Stimulated activated CD4-positive, alpha-beta T cell treated with anti-CD3 and anti-CD28 coated beads, Interleukin-4, amount 100 ng/mL, for 24 hours (primary cell): ENCODE results near the gene CHIC2.
"Not testable (repeated sequence)": the region's sequence is repeated elsewhere in the genome, so short reads cannot be mapped to it uniquely, and the experiment has no call there.

ENCODE experiments used
- DNase-seq: peaks from one replicate; pipeline ENCODE4 v3.0.0-alpha.2; 2020

CHIC2 gene

DNA sequence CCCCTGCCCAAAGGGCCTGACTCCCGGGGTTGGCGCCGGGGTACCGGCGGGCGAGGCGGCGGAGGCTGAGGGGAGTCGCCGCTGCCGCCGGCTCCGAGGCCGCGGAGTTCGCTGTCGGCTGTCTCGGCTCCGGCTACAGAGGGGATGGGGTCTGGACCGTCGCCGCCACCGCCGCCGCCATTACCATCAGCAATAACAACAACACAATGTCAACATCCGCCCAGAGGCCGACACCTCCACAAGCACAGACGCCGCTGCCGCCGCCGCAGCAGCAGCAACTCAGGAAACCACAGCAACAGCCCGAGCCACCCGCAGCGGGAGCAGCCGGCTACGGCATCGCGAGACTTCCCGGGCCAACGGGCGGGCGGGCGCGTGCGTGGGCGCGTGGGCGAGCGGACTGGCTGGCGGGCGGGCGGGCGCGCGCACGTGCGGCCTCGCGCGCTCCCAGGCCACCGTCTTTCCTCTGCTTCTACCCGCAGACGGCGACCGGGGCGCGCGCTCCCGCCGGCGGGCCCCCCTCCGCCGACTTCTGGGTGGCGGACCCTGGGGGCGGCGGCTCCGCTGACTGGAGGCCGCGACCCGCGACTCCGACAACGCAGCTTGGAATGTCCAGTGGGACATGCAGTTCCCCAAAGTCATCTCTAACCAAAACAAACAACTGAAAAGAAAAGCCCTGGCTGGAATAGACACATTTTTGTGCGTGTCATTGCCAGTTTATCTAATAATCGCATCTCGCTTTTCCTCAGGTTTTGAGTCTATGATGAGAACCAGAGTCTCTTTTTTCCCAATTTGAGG, at the start of gene CHIC2:
Gene CHIC2, minus strand, starts transcription at position 289 of the 795 bp plus-strand sequence. CDS start 305 bp downstream, outside the sequence.
- DNase-seq: peak; percentile 95

GRCh38 chr4:54113206-54113605, 48.8 kb upstream of the CHIC2 start:
- not testable (repeated sequence) for DNase-seq

- no peak for DNase-seq
These were observed 45.6 kb upstream of the CHIC2 start for GRCh38 chr4:54110019-54110416.

DNA sequence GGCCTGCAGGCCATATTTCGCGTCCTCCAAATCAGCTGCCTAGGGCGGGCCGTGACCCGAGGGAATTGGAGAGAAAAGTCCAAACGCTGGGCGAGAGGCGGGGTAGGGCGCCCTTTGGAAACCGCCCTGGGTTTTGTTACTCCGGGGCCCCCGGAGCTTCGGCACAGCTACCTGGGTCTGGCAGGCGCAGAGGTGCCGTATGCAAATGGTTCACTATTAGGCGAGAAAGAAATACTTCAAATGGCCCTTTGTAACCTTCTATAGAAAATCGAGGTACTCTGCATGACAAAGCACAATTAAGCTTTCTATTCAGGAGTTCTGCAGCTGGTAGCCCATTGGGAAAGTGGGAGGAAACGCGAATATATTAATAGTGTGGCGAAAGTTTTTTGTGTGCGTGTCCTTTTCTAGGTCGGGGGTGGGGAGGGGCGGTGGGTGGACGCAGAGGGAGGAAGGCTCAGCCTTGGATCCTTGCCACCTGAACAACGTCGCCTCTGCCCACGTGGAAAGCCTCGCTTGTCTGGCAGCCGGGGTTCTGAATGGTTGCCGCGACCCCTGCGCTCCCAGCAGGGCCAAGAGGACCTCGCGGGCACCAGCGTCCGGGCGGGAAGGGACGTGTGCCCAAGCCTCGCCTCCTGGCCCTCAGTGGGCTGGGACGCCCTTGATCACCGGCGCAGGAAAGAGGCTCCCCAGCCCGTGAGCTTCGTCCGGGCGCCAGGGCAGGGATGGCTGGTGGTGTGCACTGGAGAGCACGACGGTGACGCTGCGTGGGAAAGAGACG, 45.0 kb upstream of the CHIC2 start:
- DNase-seq: no peak

GRCh38 chr4:54107951-54108748, 43.7 kb upstream of the CHIC2 start:
- DNase-seq: no peak

GRCh38 chr4:54104907-54105306, 40.5 kb upstream of the CHIC2 start:
- no peak for DNase-seq

DNA sequence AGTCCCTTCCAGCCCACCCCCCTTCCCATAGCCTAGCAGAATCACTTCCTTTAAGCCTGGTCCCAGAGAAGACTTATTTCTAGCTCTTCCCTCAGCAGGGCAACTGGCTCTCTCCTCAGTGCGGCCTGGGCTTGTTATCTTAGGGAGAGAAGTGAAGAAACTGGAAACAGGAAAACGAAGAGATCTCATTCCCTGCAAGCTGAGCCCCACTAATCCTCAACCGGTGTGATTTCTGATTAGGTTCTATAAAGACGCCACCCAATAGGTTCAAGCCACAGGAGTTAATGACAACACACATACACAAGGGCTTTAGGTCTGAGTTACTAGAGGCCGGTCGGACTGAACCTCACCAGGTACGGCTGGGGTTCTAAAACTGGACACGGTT, 38.8 kb upstream of the CHIC2 start:
- no peak for DNase-seq

DNA sequence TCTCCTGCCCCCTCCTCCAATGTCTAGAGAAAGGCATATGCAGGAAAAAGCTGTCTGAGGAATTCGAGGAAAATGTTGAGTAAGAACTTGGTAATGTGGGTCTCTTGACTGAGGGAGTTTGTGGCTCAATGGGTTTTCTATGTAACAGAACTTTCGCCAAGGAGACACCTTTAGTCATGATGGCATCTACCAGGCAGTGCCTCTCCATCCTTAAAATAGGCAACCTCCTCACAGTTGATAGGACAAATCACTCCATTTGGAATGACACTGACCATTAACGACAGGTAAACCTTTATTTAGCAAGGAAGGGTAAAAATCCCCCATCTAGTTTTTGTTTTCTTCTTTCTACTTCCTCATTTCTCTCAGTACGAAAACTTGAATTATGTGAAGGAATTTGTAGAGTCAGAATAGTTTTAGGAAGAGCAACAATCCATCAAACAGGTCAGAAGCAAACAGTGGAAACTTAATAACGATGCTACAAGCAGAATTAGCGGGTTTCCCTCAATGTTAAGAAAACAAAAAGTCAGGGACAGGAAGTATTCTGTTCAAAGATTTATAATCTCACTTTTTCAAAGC, 38.2 kb upstream of the CHIC2 start:
- no peak for DNase-seq

DNA sequence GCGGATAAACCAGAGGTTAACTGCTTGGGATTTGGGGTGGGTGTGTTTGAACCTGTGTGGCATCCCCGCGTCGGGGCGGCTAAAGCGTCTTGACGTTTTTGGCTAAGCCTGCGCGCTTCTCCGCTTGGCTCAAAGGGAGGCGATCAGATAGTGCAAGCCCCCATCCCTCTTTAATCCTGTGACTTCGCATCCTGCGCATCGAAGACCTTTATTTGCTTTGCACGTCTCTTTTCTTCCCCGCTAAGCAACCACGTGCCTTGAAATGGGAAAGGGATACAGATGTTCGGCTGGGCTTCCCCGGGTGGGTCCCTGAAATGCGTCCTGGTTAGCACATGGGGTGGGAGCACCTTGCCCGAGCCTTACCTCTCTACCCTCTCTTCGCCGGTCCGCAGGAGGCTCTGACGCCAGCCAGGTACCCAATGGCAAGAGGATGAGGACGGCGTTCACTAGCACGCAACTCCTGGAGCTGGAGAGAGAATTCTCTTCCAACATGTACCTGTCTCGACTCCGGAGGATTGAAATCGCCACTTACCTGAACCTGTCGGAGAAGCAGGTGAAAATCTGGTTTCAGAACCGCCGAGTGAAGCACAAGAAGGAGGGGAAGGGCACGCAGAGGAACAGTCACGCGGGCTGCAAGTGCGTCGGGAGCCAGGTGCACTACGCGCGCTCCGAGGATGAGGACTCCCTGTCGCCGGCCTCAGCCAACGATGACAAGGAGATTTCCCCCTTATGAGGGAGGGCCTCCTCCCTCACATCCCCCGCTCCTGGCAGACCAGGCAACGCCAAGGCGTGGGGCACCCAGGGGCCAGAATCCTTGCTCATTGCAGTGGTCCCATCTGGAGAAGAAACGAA, 37.0 kb upstream of the CHIC2 start:
- no peak for DNase-seq

- no peak for DNase-seq
These were observed 36.3 kb upstream of the CHIC2 start for GRCh38 chr4:54100595-54101189.

DNA sequence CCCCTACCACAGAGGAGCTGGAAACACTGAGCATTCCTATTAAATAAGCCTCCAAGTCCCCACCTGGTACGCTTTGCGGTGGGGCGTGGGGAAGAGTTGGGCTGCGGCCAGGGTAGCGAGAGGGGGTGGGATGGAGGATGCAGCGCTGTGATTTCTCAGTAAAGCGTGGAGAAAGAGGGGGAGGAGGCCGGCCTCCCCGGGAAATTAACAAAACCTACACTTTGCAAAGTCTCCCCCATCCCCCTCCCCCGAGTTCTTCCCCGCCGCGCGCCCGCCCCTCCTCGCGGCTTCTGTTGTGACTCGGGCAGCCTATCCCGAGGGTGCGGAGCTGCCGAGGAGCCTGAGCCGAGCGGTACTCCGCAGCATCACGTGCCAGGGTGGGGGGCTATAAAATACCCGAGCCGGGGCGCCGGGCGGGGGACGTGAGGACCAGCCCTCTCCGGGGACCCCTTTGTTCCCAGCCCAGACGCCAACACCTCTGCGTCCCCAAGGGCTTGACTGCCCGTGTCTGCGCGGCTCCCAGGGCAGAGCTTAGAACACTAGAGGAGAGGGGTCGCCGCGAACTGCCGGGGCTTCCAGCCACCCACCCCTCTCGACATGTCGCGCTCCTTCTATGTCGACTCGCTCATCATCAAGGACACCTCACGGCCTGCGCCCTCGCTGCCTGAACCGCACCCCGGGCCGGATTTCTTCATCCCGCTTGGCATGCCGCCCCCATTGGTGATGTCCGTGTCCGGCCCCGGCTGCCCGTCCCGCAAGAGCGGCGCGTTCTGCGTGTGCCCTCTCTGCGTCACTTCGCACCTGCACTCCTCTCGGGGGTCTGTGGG, 35.6 kb upstream of the CHIC2 start, which contains the start of gene GSX2:
Gene GSX2, plus strand, starts transcription at position 416 of the 827 bp plus-strand sequence. Its CDS starts 182 bp downstream, at position 598.
- DNase-seq: no peak

DNA sequence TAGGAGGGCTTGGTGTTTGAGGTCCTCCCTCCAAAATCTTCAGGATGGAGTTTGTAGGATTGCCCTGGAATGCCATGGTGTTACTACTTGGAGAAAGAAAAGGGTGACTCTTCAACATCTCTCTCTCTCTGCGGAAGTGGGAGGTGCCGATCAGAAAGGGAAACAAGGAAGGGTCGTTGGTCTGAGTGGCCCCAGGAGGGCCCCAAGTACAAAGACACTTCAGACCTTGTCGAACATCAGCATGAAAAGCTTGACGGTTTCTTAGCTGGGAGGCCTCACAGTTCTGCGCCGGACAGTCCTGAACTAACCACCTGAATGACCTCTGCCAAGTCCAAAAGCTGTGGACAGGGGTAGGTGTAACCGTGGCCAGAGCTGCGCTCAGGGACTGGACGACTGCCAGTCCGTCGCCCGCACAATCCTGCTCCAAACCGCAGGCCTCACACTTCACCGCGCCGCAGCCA, 34.9 kb upstream of the CHIC2 start:
- no peak for DNase-seq

- no peak for DNase-seq
These were observed 34.0 kb upstream of the CHIC2 start for GRCh38 chr4:54098375-54098774.

DNA sequence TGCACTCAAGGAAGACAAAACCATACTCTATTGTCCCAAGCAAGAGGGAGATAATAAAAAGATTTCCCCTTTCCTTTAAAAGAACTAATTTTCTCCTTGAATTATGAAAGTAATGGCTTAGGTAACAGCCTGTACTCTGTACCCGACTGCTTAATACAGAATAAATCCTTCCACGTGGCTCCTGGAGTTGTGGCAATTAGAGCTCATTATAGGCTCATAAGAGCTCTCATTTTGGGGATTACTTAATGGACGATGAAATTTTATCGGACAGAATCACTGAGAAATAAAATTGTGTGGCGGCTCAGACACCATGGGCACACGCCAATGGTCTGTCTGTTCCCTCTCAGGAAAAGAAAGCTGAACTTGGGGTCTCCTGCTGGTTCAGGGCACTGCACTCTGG, 32.7 kb upstream of the CHIC2 start:
- no peak for DNase-seq

GRCh38 chr4:54096295-54096962, 32.0 kb upstream of the CHIC2 start:
- DNase-seq: no peak

DNA sequence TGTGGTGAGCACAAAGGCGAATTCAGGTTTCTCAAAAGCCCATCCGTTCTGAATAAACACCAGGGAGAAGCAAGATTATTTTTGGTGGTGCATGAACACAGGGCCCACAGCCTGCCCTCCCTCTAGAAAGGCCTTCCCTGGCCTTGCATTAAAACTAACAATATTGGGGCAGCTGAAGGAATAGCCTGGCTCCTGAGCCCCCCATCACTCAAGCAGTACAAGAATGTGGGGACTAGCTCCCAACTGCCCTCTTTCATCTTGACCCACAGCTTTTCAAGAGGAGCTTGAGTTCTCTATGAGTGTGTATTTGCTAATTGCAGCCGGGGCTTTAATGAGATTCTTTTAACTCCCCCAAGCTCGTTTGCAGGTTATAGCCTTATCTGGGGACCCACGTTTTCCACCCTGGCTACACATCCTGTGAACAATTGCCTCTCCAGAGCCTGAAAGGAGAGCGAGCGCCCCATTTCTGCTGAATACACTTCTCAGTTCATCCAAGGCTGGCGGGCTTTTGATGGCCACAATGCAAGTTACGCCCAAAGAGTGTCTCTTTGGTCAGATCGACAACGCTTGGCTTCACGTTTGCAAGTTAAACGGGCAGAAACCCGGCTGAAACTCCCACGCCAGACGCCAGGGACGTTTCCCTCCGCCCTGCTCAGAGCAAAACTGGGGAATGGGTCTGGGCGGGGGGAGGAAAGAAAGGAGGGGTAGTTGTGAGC, 30.9 kb upstream of the CHIC2 start:
- DNase-seq: no peak

DNA sequence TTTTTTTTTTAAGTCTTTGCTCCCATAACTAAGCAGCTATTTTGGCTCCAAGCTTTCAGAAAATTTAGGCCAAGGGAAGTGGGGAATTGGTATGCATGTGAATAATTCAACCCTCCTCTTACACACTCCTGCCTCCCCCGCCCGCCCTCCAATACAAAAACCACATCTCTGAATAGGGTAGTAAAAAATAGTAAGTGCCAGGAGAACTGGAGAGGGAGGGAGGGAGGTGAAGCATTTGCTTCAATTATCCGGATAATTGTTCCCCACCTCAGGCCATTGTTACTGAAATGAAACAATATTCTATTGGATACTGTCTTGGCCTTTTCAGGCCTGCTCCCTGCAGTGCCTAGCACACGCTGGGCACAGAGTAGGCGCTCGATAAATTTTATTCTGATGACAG, 30.0 kb upstream of the CHIC2 start:
- no peak for DNase-seq

DNA sequence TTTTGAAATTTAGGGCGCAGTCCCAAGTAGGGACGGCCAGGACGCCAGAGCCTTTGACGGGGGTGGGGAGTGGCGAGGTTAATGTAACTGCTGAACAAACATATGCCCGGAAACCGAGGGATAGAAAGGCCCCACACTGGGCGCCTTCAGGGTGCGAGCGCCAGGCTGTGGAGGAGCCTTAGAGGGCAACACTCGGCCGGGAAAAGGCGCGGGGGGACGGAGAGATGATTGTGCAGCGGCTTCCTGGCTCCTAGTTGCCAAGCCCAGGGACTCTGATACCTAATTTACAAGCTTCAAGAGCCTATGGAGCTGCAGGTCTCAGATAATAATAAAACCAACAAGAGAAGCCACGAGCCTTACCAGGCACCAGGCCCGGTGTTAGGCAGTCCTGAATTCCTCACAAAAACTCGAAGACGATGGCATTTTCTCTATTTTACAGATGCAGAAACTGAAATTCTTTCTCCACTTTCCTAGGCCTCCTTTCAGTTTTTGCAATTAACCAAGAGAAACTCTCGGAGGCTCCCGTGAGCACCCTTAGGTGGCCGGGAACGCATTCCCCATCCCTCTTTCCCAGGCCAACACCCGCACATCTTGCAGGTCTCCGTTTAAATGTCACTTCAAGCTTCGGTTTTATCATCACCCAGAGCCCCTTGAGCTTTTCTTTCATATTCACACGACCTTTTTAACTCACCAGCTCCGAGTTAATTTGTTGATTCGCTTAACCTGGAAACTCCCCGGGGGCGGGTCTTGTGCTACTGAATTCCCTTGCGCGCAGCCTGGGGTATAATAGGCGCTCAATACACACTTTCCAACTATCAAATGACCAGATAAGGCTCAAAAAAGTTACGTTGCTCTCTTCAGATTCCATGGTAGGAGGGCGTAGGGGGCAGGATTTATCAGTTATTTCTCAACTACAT, 29.2 kb upstream of the CHIC2 start:
- DNase-seq: no peak
